GM23338 (cell line): ENCODE measurements around the gene VPS54.

Experiments
- CTCF ChIP-seq, 2 experiments: fragments of 200-600 bp in 1 of 2; sonication (generic) in 1 of 2; conservative IDR thresholded peaks; 2 replicates each; pipeline versions ENCODE4 v1.5.1 to v1.6.1; 2016 to 2017; ENCODE audit warnings: antibody characterized with exemption in 2 of 2, low read depth in 2 of 2, mild to moderate bottlenecking in 2 of 2, moderate library complexity in 1 of 2
- ZNF114 ChIP-seq: fragments of 250-450 bp; sonication (Bioruptor Pico); IDR thresholded peaks from 2 replicates; pipeline ENCODE4 v1.5.0; 2020; ENCODE audit warnings: mild to moderate bottlenecking, moderate library complexity

DNA sequence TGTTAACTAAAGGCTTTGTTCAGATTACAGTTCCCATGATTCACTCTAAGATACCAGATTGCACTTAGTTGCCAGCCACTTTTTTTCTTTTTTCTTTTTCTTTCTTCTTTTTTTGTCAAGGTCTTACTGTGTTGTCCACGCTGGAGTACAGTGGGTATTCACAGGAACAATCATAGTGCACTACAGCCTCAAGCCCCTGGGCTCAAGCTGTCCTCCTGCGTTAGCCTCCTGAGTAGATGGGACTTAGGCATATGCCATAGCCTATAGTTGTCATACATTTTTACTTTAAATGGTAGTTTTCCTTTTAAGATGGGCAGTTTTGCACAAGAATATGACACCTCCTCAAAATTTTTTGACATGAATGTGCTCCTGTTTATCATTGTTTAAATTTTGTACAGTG, 175.4 kb downstream of the VPS54 start:
- TF ChIP-seq CTCF (conservative IDR thresholded peaks at IDR 0.05; ENCODE audit: low read depth in 2 of 2): no peak
- no peak for TF ChIP-seq ZNF114 (CRISPR knock-in tag)
